Smooth muscle cell (in vitro differentiated cells): Measurements from ENCODE around the gene LANCL3. TPM values are rescaled to one million over a fixed set of nuclear protein-coding genes. Genes with fewer than 3 reads are reported as not detected.
A peak's percentile ranks its signal among the peaks of the same experiment; 100 is the strongest.

ENCODE experiments used
- DNase-seq: peaks from one replicate; lab custom pipeline; 2025; ENCODE audit not compliant: unreplicated experiment; lab: John Stamatoyannopoulos, UW
- H2AFZ ChIP-seq: fragments of 200-600 bp; sonication (generic); 2 replicates; pipeline ENCODE4 v1.6.0; 2016; ENCODE audit warnings: antibody characterized with exemption, low read depth, mild to moderate bottlenecking
- H3F3A ChIP-seq: fragments of 200-600 bp; sonication (generic); 2 replicates; pipeline ENCODE4 v1.6.0; 2017; ENCODE audit warnings: antibody characterized with exemption, low read depth
- H3K27ac ChIP-seq: fragments of 200-600 bp; sonication (generic); 2 replicates; pipeline ENCODE4 v1.5.1; 2016; ENCODE audit warnings: low read depth, mild to moderate bottlenecking
- H3K27me3 ChIP-seq: fragments of 200-600 bp; sonication (generic); 2 replicates; pipeline ENCODE4 v1.6.1; 2016; ENCODE audit warnings: low read depth, mild to moderate bottlenecking
- H3K36me3 ChIP-seq: fragments of 200-600 bp; sonication (generic); 2 replicates; pipeline ENCODE4 v1.5.1; 2016; ENCODE audit warnings: low read depth
- H3K4me1 ChIP-seq: fragments of 200-600 bp; sonication (generic); 2 replicates; pipeline ENCODE4 v1.5.1; 2016; ENCODE audit warnings: low read depth
- H3K4me2 ChIP-seq: fragments of 200-600 bp; sonication (generic); 2 replicates; pipeline ENCODE4 v1.6.0; 2016; ENCODE audit warnings: mild to moderate bottlenecking
- H3K4me3 ChIP-seq: fragments of 200-600 bp; sonication (generic); 2 replicates; pipeline ENCODE4 v1.5.1; 2016; ENCODE audit warnings: mild to moderate bottlenecking
- H3K79me2 ChIP-seq: fragments of 200-600 bp; sonication (generic); 2 replicates; pipeline ENCODE4 v1.6.0; 2016; ENCODE audit warnings: low read depth, mild to moderate bottlenecking
- H3K9ac ChIP-seq: fragments of 200-600 bp; sonication (generic); 2 replicates; pipeline ENCODE4 v1.6.0; 2016; ENCODE audit warnings: low read depth
- H3K9me3 ChIP-seq: fragments of 200-600 bp; sonication (generic); replicated peaks from 2 replicates; pipeline ENCODE4 v1.5.1; 2016; ENCODE audit warnings: low read depth
- H4K20me1 ChIP-seq: fragments of 200-600 bp; sonication (generic); 2 replicates; pipeline ENCODE4 v1.6.0; 2016; ENCODE audit warnings: low read depth
- WGBS: methylation state at CpG from one replicate; pipeline ENCODE4 v1.1.7; 2016; ENCODE audit warnings: low lambda C conversion rate; 5-methylcytosine and 5-hydroxymethylcytosine counted together
- polyA plus RNA-seq: library from polyadenylated mRNA; unstranded; fragments of >200 nt; fragmentation: Nextera tagmentation; extraction: Ambion mirVana; gene quantifications from 2 replicates; pipeline ENCODE4 v1.2.1, GENCODE V29; 2016
- total RNA-seq: library from RNA; depleted of rRNA; stranded (reverse); fragments of >200 nt; gene quantifications from 2 replicates; pipeline ENCODE4 v1.2.3, GENCODE V29; 2014
- TF ChIP-seq, protein P1 (sequence below): fragments of 200-600 bp; sonication (generic); IDR thresholded peaks from 2 replicates; pipeline ENCODE4 v1.5.1; 2017; ENCODE audit warnings: borderline replicate concordance, mild to moderate bottlenecking, antibody characterized with exemption; ENCODE audit not compliant: insufficient read depth, poor library complexity, severe bottlenecking

The LANCL3 gene
- total and polyA plus RNA-seq, 2 experiments from 2014 or later = 0.18 to 0.54 TPM

DNA sequence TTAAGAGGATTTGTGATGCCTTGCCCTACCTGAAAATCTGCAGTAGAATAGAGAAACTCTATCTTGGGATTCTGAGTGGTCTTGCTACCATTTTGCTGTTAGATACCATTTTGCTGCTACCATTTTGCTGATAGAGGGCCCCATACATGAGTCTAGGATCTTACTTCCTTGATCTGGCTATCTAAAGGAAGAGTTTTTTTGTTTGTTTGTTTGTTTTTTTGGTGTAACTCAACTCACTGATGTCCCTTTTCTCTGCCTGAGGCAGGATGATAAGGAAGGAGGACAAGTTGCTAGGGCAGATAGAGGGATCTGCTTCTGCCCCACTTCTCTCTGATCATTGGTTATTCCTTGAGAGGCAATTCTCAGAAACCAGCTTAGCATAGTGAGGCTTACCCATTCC is 145.1 kb downstream of the LANCL3 start:
- no peaks in the 10 kb centered on the region for H3K4me1 ChIP-seq
- H3K36me3 ChIP-seq = no peaks in the 10 kb centered on the region
- H4K20me1 ChIP-seq = no peaks in the 10 kb centered on the region
- H3F3A ChIP-seq = no peaks in the 10 kb centered on the region
- no peak overlapping the region for H3K27ac ChIP-seq
- H3K4me2 ChIP-seq = no peak overlapping the region
- no peaks in the 10 kb centered on the region for H3K9me3 ChIP-seq
- H3K27me3 ChIP-seq = no peaks in the 10 kb centered on the region
- TF ChIP-seq, protein P1, sequence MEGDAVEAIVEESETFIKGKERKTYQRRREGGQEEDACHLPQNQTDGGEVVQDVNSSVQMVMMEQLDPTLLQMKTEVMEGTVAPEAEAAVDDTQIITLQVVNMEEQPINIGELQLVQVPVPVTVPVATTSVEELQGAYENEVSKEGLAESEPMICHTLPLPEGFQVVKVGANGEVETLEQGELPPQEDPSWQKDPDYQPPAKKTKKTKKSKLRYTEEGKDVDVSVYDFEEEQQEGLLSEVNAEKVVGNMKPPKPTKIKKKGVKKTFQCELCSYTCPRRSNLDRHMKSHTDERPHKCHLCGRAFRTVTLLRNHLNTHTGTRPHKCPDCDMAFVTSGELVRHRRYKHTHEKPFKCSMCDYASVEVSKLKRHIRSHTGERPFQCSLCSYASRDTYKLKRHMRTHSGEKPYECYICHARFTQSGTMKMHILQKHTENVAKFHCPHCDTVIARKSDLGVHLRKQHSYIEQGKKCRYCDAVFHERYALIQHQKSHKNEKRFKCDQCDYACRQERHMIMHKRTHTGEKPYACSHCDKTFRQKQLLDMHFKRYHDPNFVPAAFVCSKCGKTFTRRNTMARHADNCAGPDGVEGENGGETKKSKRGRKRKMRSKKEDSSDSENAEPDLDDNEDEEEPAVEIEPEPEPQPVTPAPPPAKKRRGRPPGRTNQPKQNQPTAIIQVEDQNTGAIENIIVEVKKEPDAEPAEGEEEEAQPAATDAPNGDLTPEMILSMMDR = no peak
- no peak overlapping the region for H2AFZ ChIP-seq
- no peak overlapping the region for H3K4me3 ChIP-seq
- H3K9ac ChIP-seq = no peak overlapping the region
- DNase-seq = no peak
- no peaks in the 10 kb centered on the region for H3K79me2 ChIP-seq

DNA sequence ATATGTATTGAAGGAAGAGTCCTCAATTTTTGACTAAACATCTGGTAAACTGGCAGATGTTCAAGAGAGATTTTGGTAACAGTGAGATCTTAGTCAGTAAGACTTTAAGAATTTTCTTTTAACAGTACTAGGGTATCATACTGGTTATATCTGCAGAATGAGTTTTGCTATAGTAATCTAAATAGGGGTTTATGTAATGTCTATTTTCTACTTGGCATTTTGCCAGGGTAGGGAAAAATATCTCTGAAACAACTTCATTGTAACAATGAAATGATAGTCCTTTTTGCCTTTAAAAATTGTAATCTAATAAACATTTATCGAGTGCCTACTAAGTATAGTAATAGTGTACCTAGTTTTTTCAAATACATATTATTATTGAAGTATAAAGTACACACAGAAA is 146.2 kb downstream of the LANCL3 start:
- no peaks in the 10 kb centered on the region for H3K27me3 ChIP-seq
- no peaks in the 10 kb centered on the region for H3K36me3 ChIP-seq
- no peaks in the 10 kb centered on the region for H3K4me1 ChIP-seq
- H3K79me2 ChIP-seq = no peaks in the 10 kb centered on the region
- H3K4me2 ChIP-seq = no peak overlapping the region
- H3F3A ChIP-seq = no peaks in the 10 kb centered on the region
- H4K20me1 ChIP-seq = no peaks in the 10 kb centered on the region
- TF ChIP-seq, protein P1 = no peak
- H3K9me3 ChIP-seq = no peaks in the 10 kb centered on the region
- no peak overlapping the region for H2AFZ ChIP-seq
- no peak for DNase-seq
- no peak overlapping the region for H3K9ac ChIP-seq
- no peak overlapping the region for H3K4me3 ChIP-seq
- 70% methylated on average over 1 of the region's 1 CpG for WGBS
- H3K27ac ChIP-seq = no peak overlapping the region

DNA sequence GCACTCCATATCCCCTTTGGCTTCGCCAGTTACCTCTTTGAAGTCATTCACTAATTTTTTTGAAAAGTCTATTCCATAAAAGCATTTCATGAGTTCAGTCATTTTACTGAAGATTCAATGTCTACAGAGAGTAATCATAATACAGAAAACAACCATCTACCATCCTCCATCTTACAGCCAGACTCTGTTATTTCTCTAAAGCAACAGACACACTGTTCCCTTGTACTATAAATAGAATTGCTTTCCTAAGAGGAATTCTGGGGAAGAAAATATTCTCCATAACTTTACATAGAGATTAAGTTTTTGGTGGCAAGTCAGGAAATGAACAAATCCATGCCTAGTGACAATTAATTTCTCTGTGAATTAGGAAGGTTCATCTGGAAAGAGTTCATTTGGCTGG is 151.1 kb downstream of the LANCL3 start:
- peak overlapping the region; percentile 51 for H2AFZ ChIP-seq
- no peak overlapping the region for H3K9ac ChIP-seq
- H3K79me2 ChIP-seq = no peaks in the 10 kb centered on the region
- H3K4me3 ChIP-seq = no peak overlapping the region
- H3K9me3 ChIP-seq = no peaks in the 10 kb centered on the region
- H4K20me1 ChIP-seq = no peaks in the 10 kb centered on the region
- H3K4me2 ChIP-seq = no peak overlapping the region
- no peaks in the 10 kb centered on the region for H3K36me3 ChIP-seq
- no peaks in the 10 kb centered on the region for H3K27me3 ChIP-seq
- H3F3A ChIP-seq = no peaks in the 10 kb centered on the region
- no peak overlapping the region for H3K27ac ChIP-seq
- 72% methylated on average over 1 of the region's 1 CpG for WGBS
- DNase-seq = no peak
- TF ChIP-seq, protein P1 = no peak
- no peaks in the 10 kb centered on the region for H3K4me1 ChIP-seq

DNA sequence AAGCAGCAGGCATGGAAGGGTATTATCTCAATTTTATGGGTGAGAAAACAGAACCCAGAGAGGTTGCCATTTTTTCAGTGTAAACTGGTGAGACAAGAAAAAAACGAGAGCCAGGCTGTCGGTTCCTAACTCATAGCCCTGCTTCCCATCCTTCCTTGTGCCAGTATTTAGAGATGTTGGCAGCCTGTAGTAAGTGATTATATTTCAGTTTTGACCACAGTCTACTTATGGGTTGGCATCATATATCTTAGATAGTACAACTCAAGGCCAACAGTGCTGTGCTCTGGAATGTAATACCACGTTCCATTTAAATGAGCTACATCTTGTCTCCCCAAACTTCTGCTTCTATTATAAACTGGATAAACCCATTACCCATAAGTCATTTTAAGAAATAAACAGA is 154.9 kb downstream of the LANCL3 start:
- 93% methylated on average over 3 of the region's 3 CpGs for WGBS
- Histone ChIP-seq H3K4me2 (no peak overlapping the region), H3K9me3 (no peaks in the 10 kb centered on the region), H2AFZ (no peak overlapping the region), H3K27ac (no peak overlapping the region), H3K4me1 (no peaks in the 10 kb centered on the region), H3K79me2 (no peaks in the 10 kb centered on the region), H4K20me1 (no peaks in the 10 kb centered on the region), H3K27me3 (no peaks in the 10 kb centered on the region), H3K4me3 (no peak overlapping the region), H3F3A (no peaks in the 10 kb centered on the region), H3K9ac (no peak overlapping the region), H3K36me3 (no peaks in the 10 kb centered on the region)
- TF ChIP-seq, protein P1 = no peak
- DNase-seq = no peak
